ENCODE measurements around the gene PILRB. TPM values are rescaled to one million over a fixed set of nuclear protein-coding genes. Genes with fewer than 3 reads are reported as not detected.
"Not testable (repeated sequence)": the region's sequence is repeated elsewhere in the genome, so short reads cannot be mapped to it uniquely, and the experiment has no call there.

PILRB gene
- total RNA-seq, 1 experiment from 2014 or later, result 73.2 TPM

- H3K4me1 ChIP-seq (ENCODE audit: control insufficient read depth, insufficient read depth, low read length); in situ Hi-C loops (cut with HindIII; ENCODE audit: low pct_unique_long_range_greater_than_20kb, low sequenced_read_pairs); DNase-seq (ENCODE audit: low read depth, low spot score); H3K4me3 ChIP-seq (ENCODE audit: low read depth in 2 of 2, low read length in 2 of 2); H3K27ac ChIP-seq (ENCODE audit: low read length); intact Hi-C loops (cut with micrococcal nuclease; ENCODE audit: unreplicated experiment); POLR2A ChIA-PET; H3K9me3 ChIP-seq (ENCODE audit: control insufficient read depth, insufficient read depth, low read depth, low read length); BruUV-seq (replicated peaks); H3K27me3 ChIP-seq (ENCODE audit: control insufficient read depth, insufficient read depth, low read length): not testable (repeated sequence)
- H3K36me3 ChIP-seq (ENCODE audit: control insufficient read depth, insufficient read depth, low read length), result peaks cover 33% of the 10 kb centered on the region
- CTCF ChIA-PET, result interaction anchor here (0.7 kb wide), 1 partner anchor 48 kb away, joined by 5 read pairs; no protein-coding TSS in a partner anchor
- peak; percentile 45 for ATAC-seq
Measured at GRCh38 chr7:100344124-100344559, 13.8 kb upstream of the PILRB start.

- POLR2A ChIA-PET, result not testable (repeated sequence)
Measured at GRCh38 chr7:100344560-100345287, 13.2 kb upstream of the PILRB start.

GRCh38 chr7:100345288-100345672 is 12.6 kb upstream of the PILRB start:
- peak; percentile 70 for ATAC-seq
- in situ Hi-C loops (cut with HindIII; ENCODE audit: low pct_unique_long_range_greater_than_20kb, low sequenced_read_pairs), result not testable (repeated sequence)
- peaks cover 39% of the 10 kb centered on the region for H3K36me3 ChIP-seq (ENCODE audit: control insufficient read depth, insufficient read depth, low read length)

More at GRCh38 chr7:100344560-100345287, 13.2 kb upstream of the PILRB start:
- BruUV-seq (replicated peaks); DNase-seq (ENCODE audit: low read depth, low spot score); in situ Hi-C loops (cut with HindIII; ENCODE audit: low pct_unique_long_range_greater_than_20kb, low sequenced_read_pairs); intact Hi-C loops (cut with micrococcal nuclease; ENCODE audit: unreplicated experiment); H3K4me1 ChIP-seq (ENCODE audit: control insufficient read depth, insufficient read depth, low read length); H3K27ac ChIP-seq (ENCODE audit: low read length); H3K4me3 ChIP-seq (ENCODE audit: low read depth in 2 of 2, low read length in 2 of 2); H3K27me3 ChIP-seq (ENCODE audit: control insufficient read depth, insufficient read depth, low read length); H3K9me3 ChIP-seq (ENCODE audit: control insufficient read depth, insufficient read depth, low read depth, low read length): not testable (repeated sequence)
- peak; percentile 98 for ATAC-seq
- CTCF ChIA-PET, result interaction anchor here (0.7 to 1.0 kb wide), 2 partner anchors 49 to 212 kb away, joined by 3 to 5 read pairs; no protein-coding TSS in a partner anchor
- TF ChIP-seq, protein P1, sequence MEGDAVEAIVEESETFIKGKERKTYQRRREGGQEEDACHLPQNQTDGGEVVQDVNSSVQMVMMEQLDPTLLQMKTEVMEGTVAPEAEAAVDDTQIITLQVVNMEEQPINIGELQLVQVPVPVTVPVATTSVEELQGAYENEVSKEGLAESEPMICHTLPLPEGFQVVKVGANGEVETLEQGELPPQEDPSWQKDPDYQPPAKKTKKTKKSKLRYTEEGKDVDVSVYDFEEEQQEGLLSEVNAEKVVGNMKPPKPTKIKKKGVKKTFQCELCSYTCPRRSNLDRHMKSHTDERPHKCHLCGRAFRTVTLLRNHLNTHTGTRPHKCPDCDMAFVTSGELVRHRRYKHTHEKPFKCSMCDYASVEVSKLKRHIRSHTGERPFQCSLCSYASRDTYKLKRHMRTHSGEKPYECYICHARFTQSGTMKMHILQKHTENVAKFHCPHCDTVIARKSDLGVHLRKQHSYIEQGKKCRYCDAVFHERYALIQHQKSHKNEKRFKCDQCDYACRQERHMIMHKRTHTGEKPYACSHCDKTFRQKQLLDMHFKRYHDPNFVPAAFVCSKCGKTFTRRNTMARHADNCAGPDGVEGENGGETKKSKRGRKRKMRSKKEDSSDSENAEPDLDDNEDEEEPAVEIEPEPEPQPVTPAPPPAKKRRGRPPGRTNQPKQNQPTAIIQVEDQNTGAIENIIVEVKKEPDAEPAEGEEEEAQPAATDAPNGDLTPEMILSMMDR (IDR thresholded peaks at IDR 0.05), result peak; percentile 94
- TF ChIP-seq TCF7L2 (IDR thresholded peaks at IDR 0.05; ENCODE audit: low read depth, low read length), result 0 out of 2 replicates have a peak, but pooled peaks have one; percentile 14
- H3K36me3 ChIP-seq (ENCODE audit: control insufficient read depth, insufficient read depth, low read length), result peaks cover 38% of the 10 kb centered on the region

GRCh38 chr7:100346921-100347320 is 11.0 kb upstream of the PILRB start:
- Histone ChIP-seq H3K36me3 (ENCODE audit: control insufficient read depth, insufficient read depth, low read length) (peaks cover 40% of the 10 kb centered on the region), H3K27me3 (ENCODE audit: control insufficient read depth, insufficient read depth, low read length) (no peaks in the 10 kb centered on the region), H3K4me3 (ENCODE audit: low read depth in 2 of 2, low read length in 2 of 2) (no peak overlapping the region), H3K9me3 (ENCODE audit: control insufficient read depth, insufficient read depth, low read depth, low read length) (no peaks in the 10 kb centered on the region), H3K27ac (ENCODE audit: low read length) (no peak overlapping the region), H3K4me1 (ENCODE audit: control insufficient read depth, insufficient read depth, low read length) (peaks cover 6% of the 10 kb centered on the region)
- ChIA-PET POLR2A (interaction anchor here (0.6 to 0.7 kb wide), 2 partner anchors 12 to 1387 kb away, joined by 3 read pairs; no protein-coding TSS in a partner anchor), CTCF (no interaction called here)
- no peak for DNase-seq (ENCODE audit: low read depth, low spot score)
- intact Hi-C loops (cut with micrococcal nuclease; ENCODE audit: unreplicated experiment), result no loop called here
- TF ChIP-seq, protein P2, sequence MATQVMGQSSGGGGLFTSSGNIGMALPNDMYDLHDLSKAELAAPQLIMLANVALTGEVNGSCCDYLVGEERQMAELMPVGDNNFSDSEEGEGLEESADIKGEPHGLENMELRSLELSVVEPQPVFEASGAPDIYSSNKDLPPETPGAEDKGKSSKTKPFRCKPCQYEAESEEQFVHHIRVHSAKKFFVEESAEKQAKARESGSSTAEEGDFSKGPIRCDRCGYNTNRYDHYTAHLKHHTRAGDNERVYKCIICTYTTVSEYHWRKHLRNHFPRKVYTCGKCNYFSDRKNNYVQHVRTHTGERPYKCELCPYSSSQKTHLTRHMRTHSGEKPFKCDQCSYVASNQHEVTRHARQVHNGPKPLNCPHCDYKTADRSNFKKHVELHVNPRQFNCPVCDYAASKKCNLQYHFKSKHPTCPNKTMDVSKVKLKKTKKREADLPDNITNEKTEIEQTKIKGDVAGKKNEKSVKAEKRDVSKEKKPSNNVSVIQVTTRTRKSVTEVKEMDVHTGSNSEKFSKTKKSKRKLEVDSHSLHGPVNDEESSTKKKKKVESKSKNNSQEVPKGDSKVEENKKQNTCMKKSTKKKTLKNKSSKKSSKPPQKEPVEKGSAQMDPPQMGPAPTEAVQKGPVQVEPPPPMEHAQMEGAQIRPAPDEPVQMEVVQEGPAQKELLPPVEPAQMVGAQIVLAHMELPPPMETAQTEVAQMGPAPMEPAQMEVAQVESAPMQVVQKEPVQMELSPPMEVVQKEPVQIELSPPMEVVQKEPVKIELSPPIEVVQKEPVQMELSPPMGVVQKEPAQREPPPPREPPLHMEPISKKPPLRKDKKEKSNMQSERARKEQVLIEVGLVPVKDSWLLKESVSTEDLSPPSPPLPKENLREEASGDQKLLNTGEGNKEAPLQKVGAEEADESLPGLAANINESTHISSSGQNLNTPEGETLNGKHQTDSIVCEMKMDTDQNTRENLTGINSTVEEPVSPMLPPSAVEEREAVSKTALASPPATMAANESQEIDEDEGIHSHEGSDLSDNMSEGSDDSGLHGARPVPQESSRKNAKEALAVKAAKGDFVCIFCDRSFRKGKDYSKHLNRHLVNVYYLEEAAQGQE (IDR thresholded peaks at IDR 0.05; ENCODE audit: insufficient read depth in 1 of 2, low read depth in 2 of 2, low read length in 1 of 2), result no peak
- no peak for TF ChIP-seq POLR2AphosphoS5 (IDR thresholded peaks at IDR 0.05; ENCODE audit: low read depth, low read length)
- TF ChIP-seq SIN3A (IDR thresholded peaks at IDR 0.05; ENCODE audit: borderline replicate concordance, insufficient read depth, low read depth, low read length), result no peak
- TF ChIP-seq, protein P1 (IDR thresholded peaks at IDR 0.05), result no peak
- no peak for TF ChIP-seq TCF7L2 (IDR thresholded peaks at IDR 0.05; ENCODE audit: low read depth, low read length)
- BruUV-seq (replicated peaks), result no TSS peak
- ATAC-seq, result no peak
- in situ Hi-C loops (cut with HindIII; ENCODE audit: low pct_unique_long_range_greater_than_20kb, low sequenced_read_pairs), result no loop called here

More at GRCh38 chr7:100345288-100345672, 12.6 kb upstream of the PILRB start:
- CTCF ChIA-PET, result interaction anchor here (1.0 kb wide), 1 partner anchor 213 kb away, joined by 3 read pairs; no protein-coding TSS in a partner anchor
- H3K4me3 ChIP-seq (ENCODE audit: low read depth in 2 of 2, low read length in 2 of 2); H3K9me3 ChIP-seq (ENCODE audit: control insufficient read depth, insufficient read depth, low read depth, low read length); H3K27ac ChIP-seq (ENCODE audit: low read length); H3K27me3 ChIP-seq (ENCODE audit: control insufficient read depth, insufficient read depth, low read length); intact Hi-C loops (cut with micrococcal nuclease; ENCODE audit: unreplicated experiment); BruUV-seq (replicated peaks); DNase-seq (ENCODE audit: low read depth, low spot score); POLR2A ChIA-PET; H3K4me1 ChIP-seq (ENCODE audit: control insufficient read depth, insufficient read depth, low read length): not testable (repeated sequence)
